Astrocyte of the spinal cord (primary cell): ENCODE data around the gene MTUS2.

Source experiments
- DNase-seq: peaks from one replicate; pipeline ENCODE4 v3.0.0; 2011; ENCODE audit warnings: low read depth, low spot score
- H3K4me3 ChIP-seq: 2 replicates; pipeline ENCODE4 v1.5.1; 2011; ENCODE audit warnings: low read depth, mild to moderate bottlenecking, low read length, moderate library complexity
- CTCF ChIP-seq: IDR thresholded peaks from 2 replicates; pipeline ENCODE4 v1.5.1; 2012; ENCODE audit warnings: low read depth, mild to moderate bottlenecking, low read length, inconsistent platforms
- in situ Hi-C: cut with HindIII; loops from 2 replicates; pipeline ENCODE4 v1.10.0; 2017; ENCODE audit warnings: low sequenced_read_pairs

MTUS2 gene

DNA sequence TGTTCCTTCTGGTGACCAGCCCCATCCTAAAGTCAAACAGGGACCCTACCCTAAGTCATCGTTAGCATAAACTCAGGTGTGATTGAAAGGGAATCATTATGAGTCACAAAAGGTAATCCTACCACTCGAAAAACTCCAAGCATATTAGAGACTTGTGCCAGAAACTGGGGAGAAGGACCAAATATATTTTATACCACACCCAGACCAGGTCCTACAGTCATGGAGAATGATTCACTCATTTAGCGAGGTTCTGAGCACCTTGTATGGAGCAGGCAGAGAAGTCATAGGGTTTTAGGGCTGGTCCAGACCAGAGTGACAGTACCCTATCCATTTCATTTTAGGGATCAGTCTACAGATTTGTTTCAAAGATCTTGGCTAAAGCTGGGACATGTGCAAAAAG lies 625.9 kb downstream of the MTUS2 start:
- DNase-seq = no peak
- H3K4me3 ChIP-seq = no peak overlapping the region
- no peak for TF ChIP-seq CTCF
- in situ Hi-C loops = no loop called here

DNA sequence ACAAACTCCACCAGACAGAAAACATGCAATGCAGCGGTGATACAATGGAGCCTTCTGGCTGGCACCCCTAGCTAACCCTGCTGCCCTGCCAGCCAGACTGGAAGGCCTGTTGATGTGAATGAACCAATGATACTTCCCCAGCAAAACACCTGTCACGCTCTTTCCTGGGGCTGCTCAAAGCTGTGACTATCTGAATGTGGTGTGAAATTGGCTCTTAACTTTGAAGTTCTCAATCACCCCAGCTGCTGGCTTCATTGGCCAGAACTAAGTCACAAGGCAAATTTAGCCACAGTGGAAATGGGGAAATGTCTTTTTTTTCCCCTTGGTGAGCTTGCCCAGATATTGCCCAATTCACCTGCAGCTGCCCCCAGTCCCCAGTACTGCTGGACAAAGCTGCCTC lies 628.0 kb downstream of the MTUS2 start:
- no peak overlapping the region for H3K4me3 ChIP-seq
- DNase-seq = no peak
- in situ Hi-C loops = no loop called here
- TF ChIP-seq CTCF = no peak

GRCh38 chr13:29449726-29450125 lies 629.6 kb downstream of the MTUS2 start:
- in situ Hi-C loops = no loop called here
- DNase-seq = no peak
- TF ChIP-seq CTCF = no peak
- H3K4me3 ChIP-seq = no peak overlapping the region

DNA sequence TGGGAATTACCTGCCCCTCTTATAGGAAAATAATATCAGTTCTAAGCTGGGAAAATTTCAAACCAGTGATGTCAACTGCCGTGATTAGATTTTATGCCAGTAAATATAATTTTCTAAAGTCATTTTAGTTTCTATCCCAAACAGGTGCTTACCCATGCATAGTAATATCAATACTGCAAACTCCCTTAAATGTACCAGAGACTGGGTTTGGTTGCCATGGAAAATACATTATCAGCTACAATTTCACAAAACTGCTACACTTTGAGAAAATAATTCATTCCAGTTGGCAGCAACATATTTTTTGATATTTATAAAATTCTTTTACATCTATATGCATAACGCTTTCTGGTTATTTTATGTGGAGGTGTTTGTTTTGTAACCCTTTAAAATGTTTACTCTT lies 631.8 kb downstream of the MTUS2 start:
- no peak overlapping the region for H3K4me3 ChIP-seq
- DNase-seq = no peak
- TF ChIP-seq CTCF = no peak
- in situ Hi-C loops = no loop called here

DNA sequence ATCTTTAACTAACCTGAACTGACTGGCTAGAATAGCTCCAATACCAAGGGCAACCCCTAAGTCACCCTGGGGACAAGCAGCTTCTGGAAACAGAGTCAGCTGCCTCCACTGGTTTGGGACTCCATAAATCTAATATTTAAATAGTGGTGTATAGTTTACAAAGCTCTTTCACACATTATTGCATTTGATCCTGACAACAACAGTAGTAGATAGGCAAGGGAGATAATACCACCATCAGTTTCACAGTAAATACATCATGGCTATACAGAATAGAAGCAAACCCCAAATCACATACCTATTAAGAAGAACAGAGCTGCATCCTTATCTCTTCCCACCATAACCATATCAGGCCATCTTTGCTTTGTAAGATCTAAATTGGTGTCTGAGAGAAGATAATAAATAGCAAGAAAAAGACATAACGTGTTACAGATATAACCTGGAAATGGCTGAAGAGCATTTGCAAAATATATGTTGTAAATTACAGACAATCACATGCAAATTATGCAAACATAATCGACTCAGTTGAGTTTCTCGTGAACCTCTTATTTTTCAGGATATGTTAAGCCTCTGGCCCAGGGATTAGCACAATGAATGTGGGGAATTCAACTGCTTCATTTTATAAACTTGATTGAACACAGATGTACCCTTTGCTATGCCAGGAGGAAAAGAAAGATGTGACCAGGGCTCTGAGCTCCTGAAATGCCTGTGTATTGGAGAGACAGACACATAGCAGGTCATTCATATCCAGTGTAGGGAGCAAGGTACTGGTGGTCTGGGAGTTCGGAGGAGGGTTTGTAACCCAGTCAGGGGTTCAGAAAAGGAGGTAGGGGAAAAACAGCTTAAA lies 632.9 kb downstream of the MTUS2 start:
- TF ChIP-seq CTCF = no peak
- in situ Hi-C loops = no loop called here
- no peak for DNase-seq
- no peak overlapping the region for H3K4me3 ChIP-seq

DNA sequence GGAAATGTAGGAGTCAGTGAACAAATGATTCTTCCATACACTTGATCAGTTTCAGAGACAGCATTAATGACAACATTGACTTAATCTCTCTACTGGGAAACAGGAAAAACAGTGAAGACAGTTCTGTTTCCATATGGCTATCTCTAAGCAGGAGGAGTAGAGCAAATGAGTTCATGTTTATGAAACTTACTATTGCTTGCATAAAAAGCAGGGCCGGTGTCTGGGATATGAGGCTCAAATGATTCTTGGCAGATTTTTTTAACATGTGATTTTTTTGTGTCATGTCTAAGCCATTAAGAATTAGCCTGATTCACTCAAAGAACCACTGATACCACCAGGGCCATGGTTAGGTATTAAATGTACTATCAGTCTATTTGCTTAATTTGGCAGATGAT lies 633.5 kb downstream of the MTUS2 start:
- in situ Hi-C loops = no loop called here
- no peak overlapping the region for H3K4me3 ChIP-seq
- no peak for TF ChIP-seq CTCF
- DNase-seq = no peak
